A673 (cell line): ENCODE measurements around the gene AMER2. TPM values are rescaled to one million over a fixed set of nuclear protein-coding genes. Genes with fewer than 3 reads are reported as not detected.

Experiments used
- BruUV-seq: library from RNA; stranded (reverse); fragments of 400-500 nt; replicated peaks from 2 replicates; lab custom pipeline; 2021; lab: Mats Ljungman, UMichigan
- CTCF ChIA-PET: fragments of 300-600 bp; sonication (Branson Sonifier 250); formaldehyde crosslinking; loops from one replicate; lab custom pipeline; 2022; ENCODE audit warnings: antibody characterized with exemption; lab: Charles Lee
- POLR2A ChIA-PET: fragments of 300-600 bp; sonication (Branson Sonifier 250); formaldehyde crosslinking; loops from one replicate; lab custom pipeline; 2022; ENCODE audit warnings: antibody characterized with exemption; ENCODE audit not compliant: low non-redundant PET; lab: Charles Lee
- DNase-seq: peaks from one replicate; pipeline ENCODE4 v3.0.0-alpha.2; 2015; ENCODE audit warnings: low spot score
- H3K27ac ChIP-seq: fragments of 200-600 bp; sonication (generic); 2 replicates; pipeline ENCODE4 v1.5.1; 2016; ENCODE audit warnings: mixed run types, low read depth, mild to moderate bottlenecking, mixed read lengths, antibody characterized with exemption, low read length; ENCODE audit not compliant: poor library complexity, severe bottlenecking
- H3K27me3 ChIP-seq: fragments of 200-600 bp; sonication (generic); replicated peaks from 2 replicates; pipeline ENCODE4 v1.6.1; 2017; ENCODE audit warnings: mixed run types, low read depth, mild to moderate bottlenecking, mixed read lengths, antibody characterized with exemption, low read length; ENCODE audit not compliant: insufficient read depth, poor library complexity
- H3K36me3 ChIP-seq: fragments of 200-600 bp; sonication (generic); 2 replicates; pipeline ENCODE4 v1.6.1; 2016; ENCODE audit warnings: mixed run types, mild to moderate bottlenecking, mixed read lengths, antibody characterized with exemption, low read length; ENCODE audit not compliant: insufficient read depth, poor library complexity, severe bottlenecking
- H3K4me1 ChIP-seq: fragments of 200-600 bp; sonication (generic); 2 replicates; pipeline ENCODE4 v1.6.1; 2017; ENCODE audit warnings: mixed run types, mild to moderate bottlenecking, mixed read lengths, antibody characterized with exemption, low read length; ENCODE audit not compliant: insufficient read depth, poor library complexity, severe bottlenecking
- H3K4me3 ChIP-seq: fragments of 200-600 bp; sonication (generic); 2 replicates; pipeline ENCODE4 v1.5.1; 2016; ENCODE audit warnings: low read depth, mixed run types, mild to moderate bottlenecking, mixed read lengths, low read length; ENCODE audit not compliant: poor library complexity, severe bottlenecking
- H3K9me3 ChIP-seq: fragments of 200-600 bp; sonication (generic); 2 replicates; pipeline ENCODE4 v1.6.1; 2016; ENCODE audit warnings: mixed run types, low read depth, mild to moderate bottlenecking, mixed read lengths, antibody characterized with exemption, low read length; ENCODE audit not compliant: poor library complexity, severe bottlenecking
- CTCF ChIP-seq: fragments of 300-800, 200-600 bp; sonication (generic); conservative IDR thresholded peaks from 2 replicates; pipeline ENCODE4 v1.5.1; 2017; ENCODE audit warnings: low read depth, mild to moderate bottlenecking, antibody characterized with exemption, low read length, moderate library complexity, mixed read lengths
- EZH2 ChIP-seq: fragments of 200-600 bp; sonication (generic); IDR thresholded peaks from 2 replicates; pipeline ENCODE4 v1.6.1; 2017; ENCODE audit warnings: borderline replicate concordance, low read depth, mild to moderate bottlenecking, mixed read lengths, antibody characterized with exemption, low read length; ENCODE audit not compliant: poor library complexity, severe bottlenecking
- intact Hi-C: fragments of 100-400 bp; cut with micrococcal nuclease; formaldehyde crosslinking; loops from one replicate; pipeline ENCODE4 v1.10.0; 2022; ENCODE audit not compliant: unreplicated experiment
- total RNA-seq: library from RNA; stranded (reverse); gene quantifications from 2 replicates; pipeline ENCODE4 v1.2.3, GENCODE V29; 2021

AMER2 gene
- total RNA-seq, 1 experiment from 2014 or later = 70.6 TPM

GRCh38 chr13:25210842-25211569 lies 38.9 kb upstream of the AMER2 start:
- DNase-seq = no peak
- ChIA-PET POLR2A (no interaction called here), CTCF (no interaction called here)
- Histone ChIP-seq H3K9me3 (no peaks in the 10 kb centered on the region), H3K4me1 (no peaks in the 10 kb centered on the region), H3K27me3 (no peaks in the 10 kb centered on the region), H3K4me3 (no peak overlapping the region), H3K27ac (no peak overlapping the region), H3K36me3 (no peaks in the 10 kb centered on the region)
- intact Hi-C loops = no loop called here
- no TSS peak for BruUV-seq
- no peak for TF ChIP-seq CTCF
- TF ChIP-seq EZH2 = no peak

GRCh38 chr13:25207291-25207810 lies 35.3 kb upstream of the AMER2 start:
- DNase-seq = no peak
- Histone ChIP-seq H3K27ac (no peak overlapping the region), H3K4me3 (no peak overlapping the region), H3K4me1 (no peaks in the 10 kb centered on the region), H3K36me3 (no peaks in the 10 kb centered on the region), H3K9me3 (no peaks in the 10 kb centered on the region), H3K27me3 (no peaks in the 10 kb centered on the region)
- ChIA-PET POLR2A (no interaction called here), CTCF (no interaction called here)
- intact Hi-C loops = no loop called here
- BruUV-seq = no TSS peak
- TF ChIP-seq CTCF (no peak), EZH2 (no peak)

GRCh38 chr13:25204863-25205262 lies 32.8 kb upstream of the AMER2 start:
- Histone ChIP-seq H3K27me3 (no peaks in the 10 kb centered on the region), H3K36me3 (no peaks in the 10 kb centered on the region), H3K9me3 (no peaks in the 10 kb centered on the region), H3K4me1 (no peaks in the 10 kb centered on the region), H3K4me3 (no peak overlapping the region), H3K27ac (no peak overlapping the region)
- intact Hi-C loops = no loop called here
- ChIA-PET POLR2A (no interaction called here), CTCF (no interaction called here)
- no peak for TF ChIP-seq EZH2
- no peak for TF ChIP-seq CTCF
- DNase-seq = no peak
- no TSS peak for BruUV-seq
